HG03442 (cell line): ENCODE measurements around the gene TAGAP.
"Not testable (repeated sequence)": the region's sequence is repeated elsewhere in the genome, so short reads cannot be mapped to it uniquely, and the experiment has no call there.

Source experiments
- ATAC-seq: cut with Tn5 transposase; IDR thresholded peaks from one replicate; pipeline ENCODE4 v1.9.1; 2021; ENCODE audit warnings: mild to moderate bottlenecking, moderate library complexity; ENCODE audit not compliant: unreplicated experiment

TAGAP gene

GRCh38 chr6:159017757-159018559 is 26.8 kb downstream of the TAGAP start:
- no peak for ATAC-seq

DNA sequence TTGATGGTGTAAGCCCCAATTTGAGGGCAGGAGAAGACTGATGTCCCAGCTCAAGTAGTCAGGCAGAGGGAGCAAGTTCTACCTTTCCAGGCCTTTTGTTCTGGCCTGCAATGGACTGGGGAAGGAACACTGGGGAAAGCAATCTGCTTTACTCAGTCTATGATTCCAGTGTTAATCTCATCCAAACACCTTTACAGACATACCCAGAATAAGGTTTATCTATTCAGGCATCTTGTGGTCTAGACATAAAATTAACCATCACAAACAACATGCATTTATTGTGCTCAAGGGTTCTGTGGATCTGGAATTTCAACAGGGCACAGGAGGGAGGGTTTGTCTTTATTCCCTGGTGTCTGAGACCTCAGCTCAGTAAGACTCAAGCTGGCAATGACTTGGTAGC is 30.4 kb downstream of the TAGAP start:
- no peak for ATAC-seq

GRCh38 chr6:159013229-159013628 is 31.6 kb downstream of the TAGAP start:
- ATAC-seq = no peak

DNA sequence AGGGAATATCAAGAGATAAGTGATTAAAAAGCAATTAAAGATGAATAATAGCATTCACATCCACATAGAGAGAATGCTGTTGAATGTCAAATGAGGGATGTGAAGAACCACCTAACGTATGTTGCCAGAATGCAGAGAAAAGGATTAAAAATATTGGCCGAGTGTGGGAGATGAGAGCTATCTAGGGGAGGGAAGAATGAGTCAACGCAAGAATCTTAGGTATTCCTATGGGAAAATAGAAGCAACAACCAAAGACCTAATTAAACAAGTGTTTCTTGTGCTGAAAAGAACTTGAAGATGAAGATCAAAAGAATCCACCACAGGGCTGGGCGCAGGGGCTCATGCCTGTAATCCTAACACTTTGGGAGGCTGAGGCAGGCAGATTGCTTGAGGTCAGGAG is 32.6 kb downstream of the TAGAP start:
- no peak for ATAC-seq

DNA sequence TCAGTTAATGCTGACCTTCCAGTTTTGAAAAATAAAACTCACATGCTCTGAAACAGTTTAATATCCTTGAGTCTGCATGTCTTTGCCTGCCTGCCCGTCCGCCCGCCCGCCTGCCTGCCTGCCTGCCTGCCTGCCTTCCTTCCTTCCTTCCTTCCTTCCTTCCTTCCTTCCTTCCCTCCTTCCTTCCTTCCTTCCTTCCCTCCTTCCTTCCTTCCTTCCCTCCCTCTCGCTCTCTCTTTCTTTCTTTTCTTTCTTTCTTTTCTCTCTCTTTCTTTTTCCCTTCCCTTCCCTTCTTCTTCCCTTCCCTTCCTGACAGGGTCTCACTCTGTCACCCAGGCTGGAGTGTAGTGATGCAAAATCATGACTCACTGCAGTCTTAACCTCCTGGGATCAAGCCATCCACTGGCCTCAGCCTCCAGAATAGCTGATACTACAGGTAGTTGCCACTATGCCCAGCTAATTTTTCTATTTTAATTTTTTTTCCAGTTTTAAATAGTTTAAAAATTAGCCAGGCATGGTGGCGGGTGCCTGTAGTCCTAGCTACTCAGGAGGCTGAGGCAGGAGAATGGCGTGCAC is 34.7 kb downstream of the TAGAP start:
- not testable (repeated sequence) for ATAC-seq

GRCh38 chr6:159008656-159009288 is 36.0 kb downstream of the TAGAP start:
- no peak for ATAC-seq

DNA sequence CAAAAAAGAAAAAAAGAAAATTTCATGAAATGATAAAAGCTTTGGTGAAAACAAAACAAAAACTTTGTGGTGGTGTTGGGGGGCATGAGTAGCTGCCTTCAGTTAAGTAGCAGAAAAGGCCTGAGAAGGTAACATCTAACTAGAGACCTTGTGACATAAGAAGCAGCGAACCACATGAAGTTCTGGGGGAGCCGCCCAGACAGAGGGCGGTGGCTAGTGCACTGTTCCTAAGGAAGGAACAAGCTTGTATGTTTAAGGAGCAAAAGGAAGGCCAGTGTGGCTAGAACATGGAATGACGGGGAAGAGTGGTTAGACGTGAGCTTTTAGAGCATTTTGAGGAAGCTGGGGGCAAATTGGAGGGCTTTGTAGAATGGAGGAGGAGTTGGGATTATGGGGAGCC is 37.3 kb downstream of the TAGAP start:
- no peak for ATAC-seq

DNA sequence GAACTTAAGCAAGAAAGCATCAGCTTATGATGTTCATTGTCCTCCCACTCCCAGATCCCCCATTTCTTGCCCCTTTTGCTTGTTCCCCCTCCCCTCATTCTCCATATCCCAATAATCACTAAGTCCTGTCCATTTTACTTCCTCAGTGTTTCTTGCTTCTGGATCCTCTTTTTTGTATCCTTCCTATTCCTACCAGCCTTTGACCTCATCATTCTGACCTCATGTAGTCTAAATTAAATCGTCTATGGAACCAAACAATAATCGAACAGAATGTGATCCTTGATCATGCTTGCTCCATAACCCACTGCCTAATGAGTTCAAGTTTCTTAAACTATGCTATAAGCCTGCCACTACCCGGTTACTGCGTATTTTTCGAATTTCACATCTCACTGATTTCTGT is 39.4 kb downstream of the TAGAP start:
- no peak for ATAC-seq

DNA sequence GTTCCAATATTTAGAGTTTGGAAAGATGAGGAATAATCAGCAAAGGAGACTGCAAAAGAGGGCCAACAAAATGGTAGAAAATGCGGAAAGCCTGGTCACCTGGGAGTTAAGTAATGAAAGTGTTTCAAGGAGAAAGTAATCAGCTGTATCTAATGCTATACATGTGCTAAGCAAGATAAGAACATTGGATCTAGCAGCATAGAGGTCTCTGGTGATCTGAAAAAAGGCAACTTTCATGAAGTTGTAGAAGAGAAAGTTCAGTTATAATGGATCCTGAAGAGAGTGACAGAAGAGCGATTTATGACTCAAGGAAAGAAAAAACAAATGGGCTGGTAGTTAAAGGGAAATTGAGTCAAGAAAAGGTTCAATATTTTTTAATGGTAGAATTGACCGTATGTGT is 40.2 kb downstream of the TAGAP start:
- ATAC-seq = no peak

GRCh38 chr6:159002432-159003155 is 42.2 kb downstream of the TAGAP start:
- no peak for ATAC-seq

- ATAC-seq = peak; percentile 88
These were observed 45.0 kb downstream of the TAGAP start, which contains the start of gene RSPH3 for GRCh38 chr6:158999666-159000403. TSS of gene RSPH3 (minus strand) at chr6:159000202. CDS start at chr6:158999550, 652 bp downstream.

DNA sequence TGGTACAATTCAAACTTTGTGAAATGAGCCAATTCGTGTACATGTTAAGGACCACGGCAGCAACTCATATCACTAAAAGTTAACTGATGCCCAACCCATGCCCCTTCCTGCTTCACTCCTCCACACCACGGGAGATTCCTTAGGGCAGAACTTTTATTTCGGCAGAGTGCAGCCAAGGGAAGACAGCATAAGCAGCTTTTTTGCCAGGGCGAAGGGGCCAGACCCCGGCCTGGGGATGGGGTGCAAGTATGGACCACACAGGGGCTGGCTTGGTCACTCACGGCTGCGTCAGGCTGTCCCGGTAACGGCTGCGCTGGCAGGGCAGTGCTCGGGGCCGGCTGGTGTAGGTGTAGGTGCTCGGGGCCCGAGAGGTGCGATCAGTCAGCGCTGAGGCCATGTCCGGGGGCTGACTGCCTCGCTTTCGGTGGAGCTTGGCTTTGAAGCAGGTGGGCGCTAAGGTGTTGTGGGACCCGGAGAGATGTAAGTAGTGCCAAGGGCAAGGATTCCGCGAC is 45.6 kb downstream of the TAGAP start:
- ATAC-seq = peak; percentile 26

GRCh38 chr6:158996856-158997255 is 47.9 kb downstream of the TAGAP start:
- no peak for ATAC-seq

DNA sequence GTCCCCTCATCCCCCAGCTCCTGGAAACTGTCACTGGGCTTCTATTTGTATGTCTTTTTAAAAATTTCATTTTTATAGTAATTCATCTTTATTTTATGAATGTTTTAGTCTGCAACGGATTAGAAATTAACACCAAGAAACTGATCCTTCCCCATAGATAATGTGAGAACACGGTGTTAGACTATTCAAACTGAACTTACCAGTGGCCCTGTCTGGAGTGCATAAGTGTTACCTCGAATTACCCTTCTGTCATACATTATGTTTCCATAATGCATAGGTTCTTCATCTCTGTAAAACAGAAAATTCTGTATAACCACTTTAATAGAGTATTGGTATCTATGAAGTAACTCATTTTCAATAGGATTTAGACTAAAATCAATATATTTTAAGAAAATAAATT is 51.2 kb downstream of the TAGAP start:
- ATAC-seq = no peak

GRCh38 chr6:158991017-158991723 is 53.6 kb downstream of the TAGAP start:
- ATAC-seq = no peak

DNA sequence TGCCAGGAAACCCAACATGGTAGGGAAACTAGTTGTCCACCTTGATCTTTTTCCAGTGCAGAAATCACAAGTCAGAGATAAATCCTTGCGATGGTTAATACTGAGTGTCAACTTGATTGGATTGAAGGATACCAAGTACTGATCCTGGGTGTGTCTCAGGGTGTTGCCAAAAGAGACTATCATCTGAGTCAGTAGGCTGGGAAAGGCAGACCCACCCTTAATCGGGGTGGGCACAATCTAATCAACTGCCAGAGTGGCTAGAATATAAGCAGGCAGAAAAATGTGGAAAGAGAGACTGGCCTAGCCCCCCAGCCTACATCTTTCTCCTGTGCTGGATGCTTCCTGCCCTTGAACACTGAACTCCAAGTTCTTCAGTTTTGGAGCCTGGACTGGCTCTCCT is 55.1 kb downstream of the TAGAP start:
- ATAC-seq = not testable (repeated sequence)

GRCh38 chr6:158988477-158988876 is 56.3 kb downstream of the TAGAP start:
- ATAC-seq = no peak

GRCh38 chr6:158987657-158988056 is 57.1 kb downstream of the TAGAP start:
- no peak for ATAC-seq
